HepG2 (cell line): Measurements from ENCODE around the gene ANKRD65. TPM values are rescaled to one million over a fixed set of nuclear protein-coding genes. Genes with fewer than 3 reads are reported as not detected.

Source experiments
- EZH2 ChIP-seq: conservative IDR thresholded peaks from 2 replicates; pipeline ENCODE4 v1.6.1; 2012; ENCODE audit warnings: mild to moderate bottlenecking, low read depth, low read length, moderate library complexity
- HOXA9 ChIP-seq: sonication (generic); formaldehyde crosslinking; IDR thresholded peaks from 2 replicates; pipeline ENCODE4 v1.8.1; 2022; ENCODE audit warnings: missing genetic modification reagents, mild to moderate bottlenecking, moderate library complexity, borderline replicate concordance
- KLF9 ChIP-seq: IDR thresholded peaks from 2 replicates; pipeline ENCODE4 v1.6.1; 2016; ENCODE audit warnings: low read depth
- MATR3 ChIP-seq: sonication (generic); formaldehyde crosslinking; IDR thresholded peaks from 2 replicates; pipeline ENCODE4 v1.4.0; 2020; ENCODE audit warnings: missing genetic modification reagents
- MED8 ChIP-seq: sonication (generic); formaldehyde crosslinking; IDR thresholded peaks from 2 replicates; pipeline ENCODE4 v1.8.1; 2023; ENCODE audit warnings: mild to moderate bottlenecking, missing genetic modification reagents; ENCODE audit not compliant: insufficient replicate concordance
- PAWR ChIP-seq: sonication (generic); formaldehyde crosslinking; IDR thresholded peaks from 2 replicates; pipeline ENCODE4 v1.4.0; 2020; ENCODE audit warnings: missing genetic modification reagents, mild to moderate bottlenecking, borderline replicate concordance
- PHF21A ChIP-seq: sonication (generic); formaldehyde crosslinking; IDR thresholded peaks from 2 replicates; pipeline ENCODE4 v1.5.0; 2020; ENCODE audit warnings: mild to moderate bottlenecking, missing genetic modification reagents
- SKI ChIP-seq: fragments of 450-650 bp; IDR thresholded peaks from one replicate; pipeline ENCODE4 v1.6.1; 2018; ENCODE audit warnings: mild to moderate bottlenecking; ENCODE audit not compliant: partially characterized antibody
- SMARCE1 ChIP-seq: fragments of 450-650 bp; IDR thresholded peaks from 2 replicates; pipeline ENCODE4 v1.6.1; 2017; ENCODE audit warnings: borderline replicate concordance
- SP4 ChIP-seq: sonication (generic); formaldehyde crosslinking; IDR thresholded peaks from 2 replicates; pipeline ENCODE4 v1.8.1; 2023; ENCODE audit warnings: mild to moderate bottlenecking, missing genetic modification reagents
- ZIK1 ChIP-seq: sonication (generic); formaldehyde crosslinking; IDR thresholded peaks from 2 replicates; pipeline ENCODE4 v1.5.0; 2020; ENCODE audit warnings: mild to moderate bottlenecking, low read depth, missing genetic modification reagents, borderline replicate concordance
- ZNF550 ChIP-seq: sonication (generic); formaldehyde crosslinking; IDR thresholded peaks from 2 replicates; pipeline ENCODE4 v1.4.0; 2020; ENCODE audit warnings: mild to moderate bottlenecking, missing genetic modification reagents, borderline replicate concordance
- ZNF713 ChIP-seq: sonication (generic); formaldehyde crosslinking; IDR thresholded peaks from 2 replicates; pipeline ENCODE4 v1.4.0; 2020; ENCODE audit warnings: mild to moderate bottlenecking, missing genetic modification reagents
- ZNF768 ChIP-seq: sonication (generic); formaldehyde crosslinking; IDR thresholded peaks from 2 replicates; pipeline ENCODE4 v1.4.0; 2020; ENCODE audit warnings: missing genetic modification reagents
- polyA plus RNA-seq, 8 experiments: library from polyadenylated mRNA; depleted of rRNA in 3 of 8; stranded (reverse) in 7 of 8; unstranded in 1 of 8; fragments of >200 nt; fragmentation: Illumina TruSeq in 4 of 8; extraction: Trizol in 4 of 8; gene quantifications; 2 replicates each; pipeline versions ENCODE4 v1.2.1 to v1.2.3, GENCODE V29; 2011 to 2016; ENCODE audit warnings: low read depth in 4 of 8, missing spikeins in 1 of 8, mixed read lengths in 1 of 8; ENCODE audit not compliant: insufficient read depth in 1 of 8
- total RNA-seq, 5 experiments: library from RNA; depleted of rRNA; stranded (reverse); fragments of >200 nt; fragmentation: Illumina TruSeq; extraction: Trizol; gene quantifications; 2 replicates each; pipeline ENCODE4 v1.2.3, GENCODE V29; 2016; ENCODE audit warnings: low read depth in 1 of 5
- TF ChIP-seq, protein P1 (sequence below): sonication (generic); formaldehyde crosslinking; IDR thresholded peaks from 2 replicates; pipeline ENCODE4 v1.8.0; 2022; ENCODE audit warnings: missing genetic modification reagents, low read depth, mild to moderate bottlenecking, borderline replicate concordance
- TF ChIP-seq, protein P2 (sequence below): sonication (generic); formaldehyde crosslinking; conservative IDR thresholded peaks from 2 replicates; pipeline ENCODE4 v1.4.0; 2020; ENCODE audit warnings: missing genetic modification reagents
- TF ChIP-seq, protein P3 (sequence below): sonication (generic); formaldehyde crosslinking; IDR thresholded peaks from 2 replicates; pipeline ENCODE4 v1.4.0; 2020; ENCODE audit warnings: mild to moderate bottlenecking, missing genetic modification reagents
- TF ChIP-seq, protein P4 (sequence below): sonication (generic); formaldehyde crosslinking; IDR thresholded peaks from 2 replicates; pipeline ENCODE4 v1.9.0; 2021; ENCODE audit warnings: missing genetic modification reagents, borderline replicate concordance

The ANKRD65 gene
- total and polyA plus RNA-seq, 2 of the 13 experiments (the other 11 are each of a cell fraction or from before 2014, with no cell fraction given) = 12.1 to 30.1 TPM

GRCh38 chr1:1374929-1375662, 46.0 kb downstream of the ANKRD65 start, which contains the start of gene AURKAIP1 (continued):
- peak; percentile 93 for TF ChIP-seq ZNF768 (CRISPR knock-in tag)
- TF ChIP-seq HOXA9 (CRISPR knock-in tag) = no peak
- TF ChIP-seq SKI = peak; percentile 13
- peak; percentile 93 for TF ChIP-seq PHF21A (CRISPR knock-in tag)
- TF ChIP-seq, protein P1, sequence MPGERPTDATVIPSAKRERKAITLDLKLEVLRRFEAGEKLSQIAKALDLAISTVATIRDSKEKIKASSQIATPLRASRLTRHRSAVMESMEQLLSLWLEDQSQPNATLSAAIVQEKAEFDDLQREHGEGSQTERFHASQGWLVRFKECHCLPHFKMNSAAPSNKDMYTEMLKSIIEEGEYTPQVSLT = no peak
- TF ChIP-seq PAWR (CRISPR knock-in tag) = peak; percentile 81; the same call in 1 of the 2 replicates
- peak; percentile 89; the same call in 1 of the 2 replicates for TF ChIP-seq ZNF550
- peak; percentile 69 for TF ChIP-seq MED8 (CRISPR knock-in tag)
- no peak for TF ChIP-seq SMARCE1
- no peak for TF ChIP-seq EZH2
- TF ChIP-seq, protein P2, sequence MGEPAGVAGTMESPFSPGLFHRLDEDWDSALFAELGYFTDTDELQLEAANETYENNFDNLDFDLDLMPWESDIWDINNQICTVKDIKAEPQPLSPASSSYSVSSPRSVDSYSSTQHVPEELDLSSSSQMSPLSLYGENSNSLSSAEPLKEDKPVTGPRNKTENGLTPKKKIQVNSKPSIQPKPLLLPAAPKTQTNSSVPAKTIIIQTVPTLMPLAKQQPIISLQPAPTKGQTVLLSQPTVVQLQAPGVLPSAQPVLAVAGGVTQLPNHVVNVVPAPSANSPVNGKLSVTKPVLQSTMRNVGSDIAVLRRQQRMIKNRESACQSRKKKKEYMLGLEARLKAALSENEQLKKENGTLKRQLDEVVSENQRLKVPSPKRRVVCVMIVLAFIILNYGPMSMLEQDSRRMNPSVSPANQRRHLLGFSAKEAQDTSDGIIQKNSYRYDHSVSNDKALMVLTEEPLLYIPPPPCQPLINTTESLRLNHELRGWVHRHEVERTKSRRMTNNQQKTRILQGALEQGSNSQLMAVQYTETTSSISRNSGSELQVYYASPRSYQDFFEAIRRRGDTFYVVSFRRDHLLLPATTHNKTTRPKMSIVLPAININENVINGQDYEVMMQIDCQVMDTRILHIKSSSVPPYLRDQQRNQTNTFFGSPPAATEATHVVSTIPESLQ = peak; percentile 84; the same call in 1 of the 2 replicates
- TF ChIP-seq SP4 (CRISPR knock-in tag) = peak; percentile 93
- no peak for TF ChIP-seq MATR3 (CRISPR knock-in tag)
- no peak; the same call in 1 of the 2 replicates for TF ChIP-seq ZIK1 (CRISPR knock-in tag)
- TF ChIP-seq, protein P3, sequence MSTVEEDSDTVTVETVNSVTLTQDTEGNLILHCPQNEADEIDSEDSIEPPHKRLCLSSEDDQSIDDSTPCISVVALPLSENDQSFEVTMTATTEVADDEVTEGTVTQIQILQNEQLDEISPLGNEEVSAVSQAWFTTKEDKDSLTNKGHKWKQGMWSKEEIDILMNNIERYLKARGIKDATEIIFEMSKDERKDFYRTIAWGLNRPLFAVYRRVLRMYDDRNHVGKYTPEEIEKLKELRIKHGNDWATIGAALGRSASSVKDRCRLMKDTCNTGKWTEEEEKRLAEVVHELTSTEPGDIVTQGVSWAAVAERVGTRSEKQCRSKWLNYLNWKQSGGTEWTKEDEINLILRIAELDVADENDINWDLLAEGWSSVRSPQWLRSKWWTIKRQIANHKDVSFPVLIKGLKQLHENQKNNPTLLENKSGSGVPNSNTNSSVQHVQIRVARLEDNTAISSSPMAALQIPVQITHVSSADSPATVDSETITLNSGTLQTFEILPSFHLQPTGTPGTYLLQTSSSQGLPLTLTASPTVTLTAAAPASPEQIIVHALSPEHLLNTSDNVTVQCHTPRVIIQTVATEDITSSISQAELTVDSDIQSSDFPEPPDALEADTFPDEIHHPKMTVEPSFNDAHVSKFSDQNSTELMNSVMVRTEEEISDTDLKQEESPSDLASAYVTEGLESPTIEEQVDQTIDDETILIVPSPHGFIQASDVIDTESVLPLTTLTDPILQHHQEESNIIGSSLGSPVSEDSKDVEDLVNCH (CRISPR knock-in tag) = no peak
- TF ChIP-seq, protein P4, sequence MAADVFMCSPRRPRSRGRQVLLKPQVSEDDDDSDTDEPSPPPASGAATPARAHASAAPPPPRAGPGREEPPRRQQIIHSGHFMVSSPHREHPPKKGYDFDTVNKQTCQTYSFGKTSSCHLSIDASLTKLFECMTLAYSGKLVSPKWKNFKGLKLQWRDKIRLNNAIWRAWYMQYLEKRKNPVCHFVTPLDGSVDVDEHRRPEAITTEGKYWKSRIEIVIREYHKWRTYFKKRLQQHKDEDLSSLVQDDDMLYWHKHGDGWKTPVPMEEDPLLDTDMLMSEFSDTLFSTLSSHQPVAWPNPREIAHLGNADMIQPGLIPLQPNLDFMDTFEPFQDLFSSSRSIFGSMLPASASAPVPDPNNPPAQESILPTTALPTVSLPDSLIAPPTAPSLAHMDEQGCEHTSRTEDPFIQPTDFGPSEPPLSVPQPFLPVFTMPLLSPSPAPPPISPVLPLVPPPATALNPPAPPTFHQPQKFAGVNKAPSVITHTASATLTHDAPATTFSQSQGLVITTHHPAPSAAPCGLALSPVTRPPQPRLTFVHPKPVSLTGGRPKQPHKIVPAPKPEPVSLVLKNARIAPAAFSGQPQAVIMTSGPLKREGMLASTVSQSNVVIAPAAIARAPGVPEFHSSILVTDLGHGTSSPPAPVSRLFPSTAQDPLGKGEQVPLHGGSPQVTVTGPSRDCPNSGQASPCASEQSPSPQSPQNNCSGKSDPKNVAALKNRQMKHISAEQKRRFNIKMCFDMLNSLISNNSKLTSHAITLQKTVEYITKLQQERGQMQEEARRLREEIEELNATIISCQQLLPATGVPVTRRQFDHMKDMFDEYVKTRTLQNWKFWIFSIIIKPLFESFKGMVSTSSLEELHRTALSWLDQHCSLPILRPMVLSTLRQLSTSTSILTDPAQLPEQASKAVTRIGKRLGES (CRISPR knock-in tag) = no peak
- TF ChIP-seq KLF9 (CRISPR knock-in tag) = no peak
- peak; percentile 85; the same call in 1 of the 2 replicates for TF ChIP-seq ZNF713 (CRISPR knock-in tag)
